ENCODE measurements around the gene TCERG1L. TPM values are rescaled to one million over a fixed set of nuclear protein-coding genes. Genes with fewer than 3 reads are reported as not detected.

Gene TCERG1L
- total RNA-seq, 1 experiment from 2014 or later: not detected

- POLR2A ChIA-PET: no interaction called here
- TF ChIP-seq POLR2AphosphoS5 (IDR thresholded peaks at IDR 0.05; ENCODE audit: low read depth, low read length) (no peak), CTCF (IDR thresholded peaks at IDR 0.05) (no peak), REST (IDR thresholded peaks at IDR 0.05; ENCODE audit: insufficient read depth in 1 of 2, low read depth in 2 of 2, low read length in 1 of 2) (no peak), SIN3A (IDR thresholded peaks at IDR 0.05; ENCODE audit: borderline replicate concordance, insufficient read depth, low read depth, low read length) (no peak), TCF7L2 (IDR thresholded peaks at IDR 0.05; ENCODE audit: low read depth, low read length) (no peak)
- no TSS peak for BruUV-seq (replicated peaks)
- no peaks in the 10 kb centered on the region for H3K36me3 ChIP-seq (ENCODE audit: control insufficient read depth, insufficient read depth, low read length)
- CTCF ChIA-PET: no interaction called here
- no peak overlapping the region for H3K4me3 ChIP-seq (ENCODE audit: low read depth in 2 of 2, low read length in 2 of 2)
- no peak for ATAC-seq
- no peaks in the 10 kb centered on the region; the same call in 1 of the 2 replicates for H3K9me3 ChIP-seq (ENCODE audit: control insufficient read depth, insufficient read depth, low read depth, low read length)
- in situ Hi-C loops (cut with HindIII; ENCODE audit: low pct_unique_long_range_greater_than_20kb, low sequenced_read_pairs): no loop called here
- no peaks in the 10 kb centered on the region for H3K4me1 ChIP-seq (ENCODE audit: control insufficient read depth, insufficient read depth, low read length)
- no peaks in the 10 kb centered on the region for H3K27me3 ChIP-seq (ENCODE audit: control insufficient read depth, insufficient read depth, low read length)
- H3K27ac ChIP-seq (ENCODE audit: low read length): no peak overlapping the region
- intact Hi-C loops (cut with micrococcal nuclease; ENCODE audit: unreplicated experiment): no loop called here
- DNase-seq (ENCODE audit: low read depth, low spot score): no peak
These were observed 137.9 kb downstream of the TCERG1L start for GRCh38 chr10:131173484-131174210.

GRCh38 chr10:131172433-131172832 lies 139.1 kb downstream of the TCERG1L start:
- H3K4me3 ChIP-seq (ENCODE audit: low read depth in 2 of 2, low read length in 2 of 2): no peak overlapping the region
- ChIA-PET POLR2A (no interaction called here), CTCF (no interaction called here)
- H3K4me1 ChIP-seq (ENCODE audit: control insufficient read depth, insufficient read depth, low read length): no peaks in the 10 kb centered on the region
- in situ Hi-C loops (cut with HindIII; ENCODE audit: low pct_unique_long_range_greater_than_20kb, low sequenced_read_pairs): no loop called here
- intact Hi-C loops (cut with micrococcal nuclease; ENCODE audit: unreplicated experiment): no loop called here
- H3K27ac ChIP-seq (ENCODE audit: low read length): no peak overlapping the region
- ATAC-seq (no peak), DNase-seq (ENCODE audit: low read depth, low spot score) (no peak)
- H3K36me3 ChIP-seq (ENCODE audit: control insufficient read depth, insufficient read depth, low read length): no peaks in the 10 kb centered on the region
- H3K9me3 ChIP-seq (ENCODE audit: control insufficient read depth, insufficient read depth, low read depth, low read length): no peaks in the 10 kb centered on the region; the same call in 1 of the 2 replicates
- no TSS peak for BruUV-seq (replicated peaks)
- TF ChIP-seq SIN3A (IDR thresholded peaks at IDR 0.05; ENCODE audit: borderline replicate concordance, insufficient read depth, low read depth, low read length) (no peak), CTCF (IDR thresholded peaks at IDR 0.05) (no peak), TCF7L2 (IDR thresholded peaks at IDR 0.05; ENCODE audit: low read depth, low read length) (no peak), REST (IDR thresholded peaks at IDR 0.05; ENCODE audit: insufficient read depth in 1 of 2, low read depth in 2 of 2, low read length in 1 of 2) (no peak), POLR2AphosphoS5 (IDR thresholded peaks at IDR 0.05; ENCODE audit: low read depth, low read length) (no peak)
- H3K27me3 ChIP-seq (ENCODE audit: control insufficient read depth, insufficient read depth, low read length): no peaks in the 10 kb centered on the region; the same call in 1 of the 2 replicates

Measured in Panc1 (cell line).